Trophoblast cell (in vitro differentiated cells and primary cell): Measurements from ENCODE around the gene CTNNA3.

Source experiments
- DNase-seq, 2 donors: peaks; one replicate each; pipeline ENCODE4 v3.0.0-alpha.2; 2016
- H2AFZ ChIP-seq: 2 replicates; pipeline ENCODE4 v1.6.1; 2013; ENCODE audit warnings: low read length, moderate library complexity, mild to moderate bottlenecking; ENCODE audit not compliant: insufficient read depth, poor library complexity
- H2AK5ac ChIP-seq: 2 replicates; pipeline ENCODE4 v1.6.1; 2013; ENCODE audit warnings: mild to moderate bottlenecking, low read length
- H2BK120ac ChIP-seq: 2 replicates; pipeline ENCODE4 v1.6.1; 2013; ENCODE audit warnings: low read length, mild to moderate bottlenecking, moderate library complexity; ENCODE audit not compliant: insufficient read depth, poor library complexity
- H2BK12ac ChIP-seq: 2 replicates; pipeline ENCODE4 v1.6.1; 2013; ENCODE audit warnings: mild to moderate bottlenecking, low read length, moderate library complexity
- H2BK5ac ChIP-seq: 2 replicates; pipeline ENCODE4 v1.6.1; 2013; ENCODE audit warnings: low read length, low read depth, moderate library complexity, mild to moderate bottlenecking; ENCODE audit not compliant: poor library complexity
- H3K14ac ChIP-seq: 2 replicates; pipeline ENCODE4 v1.6.1; 2013; ENCODE audit warnings: mild to moderate bottlenecking, low read length
- H3K18ac ChIP-seq: 2 replicates; pipeline ENCODE4 v1.6.1; 2013; ENCODE audit warnings: mild to moderate bottlenecking, low read length
- H3K23ac ChIP-seq: 2 replicates; pipeline ENCODE4 v1.6.1; 2013; ENCODE audit warnings: low read length
- H3K27ac ChIP-seq: 2 replicates; pipeline ENCODE4 v1.5.1; 2013; ENCODE audit warnings: low read depth, mild to moderate bottlenecking, inconsistent platforms, low read length, moderate library complexity
- H3K27me3 ChIP-seq: 2 replicates; pipeline ENCODE4 v1.6.1; 2013; ENCODE audit warnings: inconsistent platforms, mild to moderate bottlenecking, low read length, moderate library complexity; ENCODE audit not compliant: insufficient read depth
- H3K36me3 ChIP-seq, 2 experiments: 1 replicate in 1 of 2; 2 replicates in 1 of 2; pipeline ENCODE4 v1.6.1; 2013; ENCODE audit warnings: low read length in 2 of 2, mild to moderate bottlenecking in 2 of 2, moderate library complexity in 1 of 2; ENCODE audit not compliant: insufficient read depth in 2 of 2, control insufficient read depth in 1 of 2
- H3K4ac ChIP-seq: 2 replicates; pipeline ENCODE4 v1.6.1; 2013; ENCODE audit warnings: low read depth, mild to moderate bottlenecking, low read length, moderate library complexity
- H3K4me1 ChIP-seq, 2 experiments: 1 replicate in 1 of 2; 2 replicates in 1 of 2; pipeline ENCODE4 v1.6.1; 2013; ENCODE audit warnings: low read length in 2 of 2, mild to moderate bottlenecking in 2 of 2, moderate library complexity in 1 of 2; ENCODE audit not compliant: insufficient read depth in 2 of 2, control insufficient read depth in 1 of 2
- H3K4me2 ChIP-seq: 2 replicates; pipeline ENCODE4 v1.6.1; 2013; ENCODE audit warnings: inconsistent platforms, mild to moderate bottlenecking, low read length, moderate library complexity
- H3K4me3 ChIP-seq: 2 replicates; pipeline ENCODE4 v1.5.1; 2013; ENCODE audit warnings: mild to moderate bottlenecking, low read depth, low read length, inconsistent platforms
- H3K79me1 ChIP-seq: one replicate; pipeline ENCODE4 v1.6.1; 2013; ENCODE audit warnings: low read length
- H3K79me2 ChIP-seq: 2 replicates; pipeline ENCODE4 v1.6.1; 2013; ENCODE audit warnings: low read length, mild to moderate bottlenecking; ENCODE audit not compliant: control insufficient read depth, insufficient read depth, poor library complexity
- H3K9ac ChIP-seq: 2 replicates; pipeline ENCODE4 v1.6.1; 2013; ENCODE audit warnings: mild to moderate bottlenecking, low read length
- H3K9me3 ChIP-seq: 2 replicates; pipeline ENCODE4 v1.6.1; 2013; ENCODE audit warnings: low read depth, mild to moderate bottlenecking, control low read depth, inconsistent platforms, low read length; ENCODE audit not compliant: insufficient read depth
- H4K12ac ChIP-seq: 2 replicates; pipeline ENCODE4 v1.6.1; 2013; ENCODE audit warnings: low read depth, mild to moderate bottlenecking, low read length, moderate library complexity
- H4K8ac ChIP-seq: 2 replicates; pipeline ENCODE4 v1.6.1; 2013; ENCODE audit warnings: low read depth, mild to moderate bottlenecking, low read length, moderate library complexity
- H4K91ac ChIP-seq: one replicate; pipeline ENCODE4 v1.6.1; 2013; ENCODE audit warnings: low read depth, mild to moderate bottlenecking, low read length, moderate library complexity
- WGBS: extraction: QIAGEN DNeasy Blood & Tissue Kit; methylation state at CpG from one replicate; pipeline ENCODE4 v1.1.7; 2013; ENCODE audit warnings: missing lambda C conversion rate; ENCODE audit not compliant: insufficient read length, insufficient coverage; ENCODE audit errors: extremely low coverage; 5-methylcytosine and 5-hydroxymethylcytosine counted together

CTNNA3 gene

DNA sequence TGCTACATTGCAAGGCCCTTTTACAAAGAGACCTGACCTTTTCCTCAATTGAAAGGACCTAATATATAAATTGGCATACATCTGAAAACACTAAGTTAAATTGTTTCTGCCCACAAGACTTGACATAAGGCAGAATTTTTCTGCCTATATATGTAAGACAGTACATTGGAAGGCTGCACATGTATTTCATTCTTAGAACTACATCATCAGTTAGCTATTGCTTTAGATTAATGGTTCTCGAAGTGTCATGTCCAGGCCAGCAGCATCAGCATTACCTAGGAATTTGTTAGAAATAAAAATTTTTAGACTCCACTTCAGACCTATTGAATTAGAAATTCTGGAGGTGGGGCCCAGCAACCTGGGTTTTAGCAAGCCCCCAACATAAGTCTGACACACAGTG lies 396.2 kb downstream of the CTNNA3 start:
- H4K12ac ChIP-seq = no peak overlapping the region
- no peak overlapping the region for H3K27ac ChIP-seq
- no peak overlapping the region for H2BK5ac ChIP-seq
- no peak overlapping the region for H3K23ac ChIP-seq
- H3K36me3 ChIP-seq = no peaks in the 10 kb centered on the region
- no peak overlapping the region for H2BK12ac ChIP-seq
- no peak overlapping the region for H3K18ac ChIP-seq
- no peak overlapping the region for H3K4ac ChIP-seq
- H2AFZ ChIP-seq = no peak overlapping the region
- no peak overlapping the region for H3K4me3 ChIP-seq
- no peak for DNase-seq
- no peak overlapping the region for H4K8ac ChIP-seq
- no peak overlapping the region for H3K4me2 ChIP-seq
- WGBS = no CpG with 5 or more reads among the region's 1 CpG
- H3K9ac ChIP-seq = no peak overlapping the region
- no peak overlapping the region for H3K14ac ChIP-seq
- no peak overlapping the region for H2AK5ac ChIP-seq
- H3K79me1 ChIP-seq = no peaks in the 10 kb centered on the region
- no peak overlapping the region for H4K91ac ChIP-seq
- no peaks in the 10 kb centered on the region for H3K79me2 ChIP-seq
- no peaks in the 10 kb centered on the region for H3K27me3 ChIP-seq
- H3K4me1 ChIP-seq = no peaks in the 10 kb centered on the region
- no peak overlapping the region for H2BK120ac ChIP-seq
- no peaks in the 10 kb centered on the region for H3K9me3 ChIP-seq

GRCh38 chr10:67297637-67298181 lies 398.3 kb downstream of the CTNNA3 start:
- Histone ChIP-seq H3K18ac (no peak overlapping the region), H2BK12ac (no peak overlapping the region), H3K27ac (no peak overlapping the region), H3K27me3 (no peaks in the 10 kb centered on the region), H4K8ac (no peak overlapping the region), H3K23ac (no peak overlapping the region), H4K12ac (no peak overlapping the region), H3K4me3 (no peak overlapping the region), H2BK5ac (no peak overlapping the region), H3K4me1 (no peaks in the 10 kb centered on the region), H3K9me3 (no peaks in the 10 kb centered on the region), H3K79me1 (no peaks in the 10 kb centered on the region), H2AK5ac (no peak overlapping the region), H4K91ac (no peak overlapping the region), H3K4me2 (no peak overlapping the region), H2BK120ac (no peak overlapping the region), H3K4ac (no peak overlapping the region), H3K9ac (no peak overlapping the region), H2AFZ (no peak overlapping the region), H3K14ac (no peak overlapping the region), H3K79me2 (no peaks in the 10 kb centered on the region), H3K36me3 (no peaks in the 10 kb centered on the region)
- DNase-seq = peak in 1 of 2 donors; percentile 8
- no CpG with 5 or more reads among the region's 4 CpGs for WGBS

- Histone ChIP-seq H3K18ac (no peak overlapping the region), H3K4ac (no peak overlapping the region), H3K79me1 (no peaks in the 10 kb centered on the region), H2BK120ac (no peak overlapping the region), H2AK5ac (no peak overlapping the region), H3K4me1 (no peaks in the 10 kb centered on the region), H3K27ac (no peak overlapping the region), H3K4me2 (no peak overlapping the region), H3K9me3 (no peaks in the 10 kb centered on the region), H4K91ac (no peak overlapping the region), H3K14ac (no peak overlapping the region), H3K79me2 (no peaks in the 10 kb centered on the region), H2BK5ac (no peak overlapping the region), H4K12ac (no peak overlapping the region), H3K36me3 (no peaks in the 10 kb centered on the region), H4K8ac (no peak overlapping the region), H2AFZ (no peak overlapping the region), H3K23ac (no peak overlapping the region), H3K9ac (no peak overlapping the region), H3K4me3 (no peak overlapping the region), H3K27me3 (no peaks in the 10 kb centered on the region), H2BK12ac (no peak overlapping the region)
- no peak for DNase-seq
- WGBS = no CpG with 5 or more reads among the region's 2 CpGs
Measured at GRCh38 chr10:67296926-67297325, 399.1 kb downstream of the CTNNA3 start.

DNA sequence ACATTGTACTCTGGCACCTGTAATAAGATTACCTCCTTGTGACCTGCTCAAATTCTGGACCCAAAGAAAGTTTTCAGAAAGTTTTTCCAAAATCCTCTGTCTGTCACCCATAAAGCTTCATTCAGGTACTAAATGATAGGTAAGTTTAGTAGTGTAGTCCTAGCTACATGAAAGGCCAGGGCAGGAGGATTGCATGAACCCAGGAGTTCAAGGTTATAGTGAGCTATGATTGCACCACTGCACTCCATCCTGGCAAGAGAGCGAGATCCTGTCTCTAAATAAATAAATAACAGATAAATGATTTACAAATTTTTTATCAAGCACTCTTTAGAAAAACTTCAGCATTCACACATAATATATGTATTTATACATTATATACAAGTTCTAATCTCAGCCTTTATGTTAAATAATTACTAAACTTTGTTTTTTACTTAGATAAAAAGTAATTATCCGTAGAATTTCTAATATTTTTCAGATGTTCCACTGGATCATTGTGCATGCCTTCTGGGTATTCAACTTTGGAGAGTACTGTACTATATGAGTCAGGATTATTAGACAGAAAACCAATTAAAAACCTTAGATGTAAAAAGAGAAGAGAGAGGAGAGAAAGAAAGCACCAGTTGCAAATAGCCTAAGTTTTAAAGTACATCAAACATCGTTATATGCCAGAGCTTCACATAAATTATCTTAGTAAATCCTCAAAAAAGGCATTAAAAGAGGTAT lies 407.1 kb downstream of the CTNNA3 start:
- Histone ChIP-seq H3K27me3 (no peaks in the 10 kb centered on the region), H3K36me3 (no peaks in the 10 kb centered on the region), H3K4ac (no peak overlapping the region), H3K4me2 (no peak overlapping the region), H2AFZ (no peak overlapping the region), H3K18ac (no peak overlapping the region), H2BK120ac (no peak overlapping the region), H2BK5ac (no peak overlapping the region), H4K8ac (no peak overlapping the region), H3K14ac (no peak overlapping the region), H2BK12ac (no peak overlapping the region), H4K12ac (no peak overlapping the region), H3K79me2 (no peaks in the 10 kb centered on the region), H3K23ac (no peak overlapping the region), H3K27ac (no peak overlapping the region), H4K91ac (no peak overlapping the region), H2AK5ac (no peak overlapping the region), H3K9ac (no peak overlapping the region), H3K9me3 (no peaks in the 10 kb centered on the region), H3K79me1 (no peaks in the 10 kb centered on the region), H3K4me1 (no peaks in the 10 kb centered on the region), H3K4me3 (no peak overlapping the region)
- DNase-seq = no peak
- no CpG with 5 or more reads among the region's 3 CpGs for WGBS
